Measurements from ENCODE around the gene FARP1.
A peak's percentile ranks its signal among the peaks of the same experiment; 100 is the strongest.

Gene FARP1

GRCh38 chr13:98452851-98453843 is 310.3 kb downstream of the FARP1 start:
- DNase-seq: no peak

- no peak for DNase-seq
Observed at GRCh38 chr13:98454389-98454881, 311.5 kb downstream of the FARP1 start.

- DNase-seq: no peak
Observed at GRCh38 chr13:98456413-98456845, 313.5 kb downstream of the FARP1 start.

- DNase-seq: no peak
Observed at GRCh38 chr13:98457053-98457452, 314.2 kb downstream of the FARP1 start.

- DNase-seq: no peak
Observed at GRCh38 chr13:98458431-98458830, 315.5 kb downstream of the FARP1 start.

- no peak for DNase-seq
Observed at GRCh38 chr13:98459171-98459681, 316.3 kb downstream of the FARP1 start.

- DNase-seq: no peak
Observed at GRCh38 chr13:98459721-98460370, 317.0 kb downstream of the FARP1 start.

- no peak for DNase-seq
Observed at GRCh38 chr13:98460516-98460915, 317.6 kb downstream of the FARP1 start.

- no peak for DNase-seq
Observed at GRCh38 chr13:98461486-98462240, 318.8 kb downstream of the FARP1 start.

GRCh38 chr13:98462241-98462882 is 319.5 kb downstream of the FARP1 start:
- DNase-seq: no peak

GRCh38 chr13:98462946-98463345 is 320.1 kb downstream of the FARP1 start:
- no peak for DNase-seq

GRCh38 chr13:98466634-98467236 is 323.8 kb downstream of the FARP1 start:
- peak; percentile 34 for DNase-seq

- DNase-seq: no peak
Observed at GRCh38 chr13:98467263-98467985, 324.5 kb downstream of the FARP1 start.

GRCh38 chr13:98468361-98468760 is 325.5 kb downstream of the FARP1 start:
- DNase-seq: no peak

GRCh38 chr13:98468929-98469328 is 326.0 kb downstream of the FARP1 start:
- DNase-seq: no peak

GRCh38 chr13:98470920-98471319 is 328.0 kb downstream of the FARP1 start:
- no peak for DNase-seq

GRCh38 chr13:98471934-98472333 is 329.0 kb downstream of the FARP1 start:
- DNase-seq: no peak

- DNase-seq: no peak
Observed at GRCh38 chr13:98473135-98473787, 330.4 kb downstream of the FARP1 start.

- DNase-seq: no peak
Observed at GRCh38 chr13:98473788-98474144, 330.9 kb downstream of the FARP1 start.

GRCh38 chr13:98474292-98474691 is 331.4 kb downstream of the FARP1 start:
- no peak for DNase-seq

GRCh38 chr13:98474761-98475160 is 331.9 kb downstream of the FARP1 start:
- no peak for DNase-seq

All from DMS53 (cell line).